Measurements from ENCODE around the gene TSPAN5.
"Not testable (repeated sequence)": the region's sequence is repeated elsewhere in the genome, so short reads cannot be mapped to it uniquely, and the experiment has no call there.

TSPAN5 gene

DNA sequence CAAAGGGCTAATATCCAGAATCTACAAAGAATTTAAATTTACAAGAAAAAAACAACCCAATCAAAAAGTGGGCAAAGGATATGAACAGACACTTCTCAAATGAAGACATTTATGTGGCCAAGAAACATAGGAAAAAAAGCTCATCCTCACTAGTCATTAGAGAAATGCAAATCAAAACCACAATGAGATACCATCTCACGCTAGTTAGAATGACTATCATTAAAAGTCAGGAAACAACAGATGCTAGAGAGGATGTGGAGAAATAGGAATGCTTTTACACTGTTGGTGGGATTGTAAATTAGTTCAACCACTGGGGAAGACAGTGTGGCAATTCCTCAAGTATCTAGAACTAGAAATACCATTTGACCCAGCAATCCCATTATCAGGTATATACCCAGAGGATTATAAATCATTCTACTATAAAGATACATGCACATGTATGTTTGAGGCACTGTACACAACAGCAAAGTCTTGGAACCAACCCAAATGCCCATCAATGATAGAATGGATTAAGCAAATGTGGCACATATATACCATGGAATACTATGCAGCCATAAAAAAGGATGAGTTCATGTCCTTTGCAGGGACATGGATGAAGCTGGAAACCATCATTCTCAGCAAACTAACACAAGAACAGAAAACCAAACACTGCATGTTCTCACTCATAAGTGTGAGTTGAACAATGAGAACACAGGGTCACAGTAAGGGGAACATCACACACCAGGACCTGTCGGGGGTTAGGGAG, 197.1 kb downstream of the TSPAN5 start:
- DNase-seq (ENCODE audit: low spot score): not testable (repeated sequence)

DNA sequence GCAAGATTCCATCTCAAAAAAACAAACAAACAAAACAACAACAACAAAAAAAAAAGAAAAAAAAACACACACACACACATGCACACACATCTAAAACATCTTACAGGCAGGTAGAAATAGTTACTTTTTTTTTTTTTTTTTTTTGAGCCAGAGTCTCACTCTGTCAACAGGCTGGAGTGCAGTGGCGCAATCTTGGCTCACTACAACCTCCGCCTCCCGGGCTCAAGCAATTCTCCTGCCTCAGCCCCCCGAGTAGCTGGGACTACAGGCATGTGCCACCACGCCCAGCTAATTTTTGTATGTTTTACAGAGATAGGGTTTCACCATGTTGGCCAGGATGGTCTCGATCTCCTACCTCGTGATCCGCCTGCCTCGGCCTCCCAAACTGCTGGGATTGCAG, 201.0 kb downstream of the TSPAN5 start:
- DNase-seq (ENCODE audit: low spot score): not testable (repeated sequence)

DNA sequence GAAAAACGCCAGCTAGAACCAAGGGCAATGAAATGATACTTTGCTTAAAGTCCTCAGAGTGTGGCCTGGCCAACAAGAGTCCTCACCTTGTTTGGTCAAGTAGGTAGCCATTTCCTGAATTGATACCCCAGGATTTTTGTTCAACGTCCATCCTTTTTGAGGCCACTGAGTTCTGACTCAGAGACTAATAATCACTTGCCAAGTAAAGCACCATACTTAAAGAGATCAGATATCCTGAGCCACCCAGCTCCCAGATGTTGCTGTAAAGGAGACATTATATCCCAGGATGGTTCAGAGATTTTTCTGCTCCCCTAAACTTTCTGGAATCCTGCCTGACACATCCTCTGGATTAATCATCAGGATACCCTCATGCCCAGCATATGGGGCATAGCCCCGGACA, 206.3 kb downstream of the TSPAN5 start:
- DNase-seq (ENCODE audit: low spot score): no peak

DNA sequence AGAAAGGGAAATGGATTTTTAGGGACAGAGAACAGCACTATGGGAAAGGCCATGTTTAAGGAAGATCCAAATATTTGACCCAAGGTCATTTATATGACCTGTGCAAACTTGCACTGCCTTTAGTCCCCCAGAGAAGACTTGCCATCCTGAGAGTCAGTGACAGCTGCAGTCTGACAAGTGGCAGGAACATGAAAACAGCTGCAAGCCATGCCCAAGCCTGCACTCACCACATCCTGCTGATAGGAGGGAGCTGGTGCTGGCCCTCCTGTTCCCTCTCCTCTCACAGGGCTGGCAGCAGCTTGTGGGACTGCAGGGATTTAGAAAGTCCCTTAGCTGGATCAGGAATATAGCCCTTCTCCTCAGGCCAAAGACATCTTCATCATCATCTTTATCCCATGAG, 209.5 kb downstream of the TSPAN5 start:
- DNase-seq (ENCODE audit: low spot score): no peak

DNA sequence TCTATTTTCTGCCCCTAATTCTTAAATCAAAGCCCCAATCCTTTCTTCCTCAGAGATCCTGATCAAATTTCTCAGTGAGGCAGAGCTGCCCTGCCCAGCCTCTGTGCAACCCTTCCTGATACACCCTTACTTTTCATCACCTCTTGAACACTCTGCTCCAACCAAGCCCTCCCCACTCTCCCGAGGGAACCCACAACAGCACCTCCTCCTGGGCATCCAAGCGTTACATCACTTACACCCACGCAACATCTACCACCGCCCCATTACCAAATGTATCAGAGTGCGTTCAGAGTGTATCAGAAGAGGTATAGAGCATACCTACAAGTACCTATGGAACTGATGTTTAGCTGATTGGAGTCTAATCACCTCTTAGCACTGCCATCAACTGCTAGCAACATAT, 210.8 kb downstream of the TSPAN5 start:
- DNase-seq (ENCODE audit: low spot score): no peak

DNA sequence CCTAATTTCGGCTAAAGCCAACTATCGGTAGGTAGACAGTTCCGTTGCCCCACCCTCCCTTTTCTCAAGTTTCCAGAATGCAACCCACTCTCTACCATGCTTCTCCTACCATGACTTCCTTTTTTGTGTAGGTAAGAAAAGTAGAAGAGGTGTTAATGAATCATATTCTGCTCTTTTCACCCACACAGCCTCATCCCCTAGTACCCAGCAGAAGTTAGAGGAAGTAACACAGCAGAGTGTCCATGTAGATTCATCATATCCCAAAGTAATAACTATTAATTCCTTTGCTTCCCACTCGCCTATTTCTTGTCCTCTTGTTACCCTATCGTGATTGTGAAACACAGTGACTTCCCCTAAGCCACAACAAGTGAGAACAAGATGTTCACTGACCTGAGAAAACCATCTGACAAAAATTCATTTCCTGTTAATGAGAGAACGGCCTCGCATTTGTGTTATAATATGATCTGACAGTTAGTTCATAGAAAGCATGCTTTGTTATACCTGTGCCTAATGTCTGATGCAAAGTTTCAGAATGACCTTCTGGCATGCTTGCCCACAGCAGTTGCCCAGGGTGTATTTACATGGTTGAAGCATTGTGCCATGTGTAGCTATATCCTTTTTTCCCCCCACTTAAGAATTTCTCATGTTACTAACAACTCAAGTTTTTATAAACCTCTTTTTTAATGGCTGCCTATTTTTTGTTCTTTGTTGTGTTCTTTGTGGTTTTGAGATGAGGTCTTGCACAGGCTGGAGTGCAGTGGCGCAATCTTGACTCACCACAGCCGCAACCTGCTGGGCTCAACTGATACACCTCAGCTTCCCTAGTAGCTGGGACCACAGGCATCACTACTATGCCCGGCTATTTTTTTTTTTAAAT, 211.7 kb downstream of the TSPAN5 start:
- DNase-seq (ENCODE audit: low spot score): no peak

DNA sequence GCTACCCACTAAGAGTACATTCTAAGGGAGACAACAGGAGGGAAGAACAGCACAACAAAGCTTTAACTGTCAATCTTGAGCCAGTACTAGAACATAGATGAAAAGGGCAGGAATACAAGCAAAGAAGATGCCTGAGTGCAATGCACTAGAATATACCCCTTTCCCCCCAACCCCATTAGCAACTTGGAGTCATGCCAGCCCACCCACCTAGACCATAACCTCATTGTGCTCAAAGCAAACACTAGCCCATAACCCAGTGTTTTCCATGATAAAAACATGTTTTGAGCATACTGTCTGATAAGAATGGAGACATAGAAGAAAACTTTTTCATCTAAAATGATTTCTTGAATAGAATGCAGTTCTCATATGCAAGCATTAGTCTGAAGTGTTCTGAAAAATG, 214.0 kb downstream of the TSPAN5 start:
- DNase-seq (ENCODE audit: low spot score): no peak

DNA sequence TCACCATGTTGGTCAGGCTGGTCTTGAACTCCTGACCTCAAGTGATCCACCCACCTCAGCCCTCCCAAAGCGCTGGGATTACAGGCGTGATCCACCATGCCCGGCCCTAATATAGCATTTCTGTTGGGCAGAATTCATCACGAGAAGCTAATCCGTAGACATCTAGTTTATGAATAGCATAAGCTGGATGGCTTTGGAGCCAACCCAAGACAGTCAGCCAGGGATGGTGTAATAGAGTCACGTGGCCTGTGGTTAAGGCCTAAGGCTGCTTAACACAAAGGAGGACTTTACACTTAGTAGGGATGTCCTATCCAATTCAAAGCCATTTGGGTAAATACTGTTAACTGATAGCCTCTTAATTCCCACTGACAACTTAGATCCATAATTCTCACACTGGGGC, 223.6 kb downstream of the TSPAN5 start:
- DNase-seq (ENCODE audit: low spot score): no peak

DNA sequence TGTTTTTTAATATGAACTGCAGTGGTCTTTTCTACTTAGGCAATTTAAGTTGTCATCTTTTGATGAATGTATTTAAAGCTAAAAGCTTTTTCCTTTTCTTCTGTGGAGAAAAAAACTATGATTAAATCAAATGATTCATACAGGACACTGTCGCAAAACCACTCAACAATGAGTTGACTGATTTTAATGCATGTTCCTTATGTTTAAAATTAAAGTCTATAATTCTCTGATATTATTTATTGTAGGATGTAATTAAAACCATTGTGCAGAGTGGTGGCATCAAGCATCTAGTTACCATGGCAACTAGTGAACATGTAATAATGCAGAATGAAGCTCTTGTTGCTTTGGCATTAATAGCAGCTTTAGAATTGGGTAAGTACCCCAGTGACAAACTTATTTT, 224.7 kb downstream of the TSPAN5 start:
- DNase-seq (ENCODE audit: low spot score): peak; percentile 13

DNA sequence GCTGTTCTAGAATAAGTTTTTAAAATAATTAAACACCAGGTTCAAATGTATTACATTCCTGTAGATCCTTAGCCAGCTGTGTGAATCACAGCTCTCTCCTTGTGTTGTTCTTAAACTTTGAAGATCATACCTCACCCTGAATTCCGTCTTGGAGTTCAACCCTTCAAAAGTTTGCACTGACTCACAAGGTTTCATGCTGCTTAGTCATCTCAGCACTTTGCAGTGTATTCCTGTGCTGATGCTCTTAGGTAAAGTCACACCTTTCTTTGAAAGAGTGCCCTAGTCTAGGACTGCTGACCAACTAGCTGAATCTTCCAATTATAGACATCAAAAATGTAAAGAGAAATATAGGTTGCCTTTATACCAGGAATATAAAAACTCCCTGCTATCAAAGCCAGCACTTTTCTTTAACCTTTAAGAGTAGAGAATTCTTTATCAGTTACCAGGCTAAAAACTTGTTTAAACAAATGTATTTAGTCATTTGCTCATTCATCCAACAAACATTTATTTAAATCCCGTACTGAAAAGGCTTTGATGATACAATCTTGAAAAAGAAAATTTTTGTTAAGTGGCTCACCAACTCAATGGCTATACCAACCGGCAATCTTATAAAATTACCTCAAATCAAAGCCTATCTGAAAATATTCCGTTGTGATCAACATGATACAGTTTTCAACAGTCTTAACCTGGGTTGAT, 227.6 kb downstream of the TSPAN5 start:
- DNase-seq (ENCODE audit: low spot score): no peak

DNA sequence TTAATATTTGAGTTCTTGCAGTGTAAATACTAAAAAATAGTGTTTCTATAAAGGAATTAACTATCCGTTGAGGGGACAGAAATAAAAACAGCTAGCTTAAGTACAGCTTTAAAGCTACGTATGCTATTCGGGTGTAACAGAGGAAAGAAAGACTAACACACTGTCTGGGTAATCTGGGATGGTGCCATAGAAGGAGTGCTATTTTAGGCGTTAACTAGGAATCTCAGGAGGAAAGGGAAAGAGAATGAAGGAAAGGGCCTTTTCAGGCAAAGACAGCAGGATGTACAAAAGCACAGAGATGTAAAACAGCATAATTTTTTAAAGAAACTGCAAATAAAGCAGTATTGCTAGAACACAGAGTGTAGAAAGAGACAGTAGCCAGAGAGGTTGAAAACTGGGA, 235.4 kb downstream of the TSPAN5 start:
- DNase-seq (ENCODE audit: low spot score): no peak

DNA sequence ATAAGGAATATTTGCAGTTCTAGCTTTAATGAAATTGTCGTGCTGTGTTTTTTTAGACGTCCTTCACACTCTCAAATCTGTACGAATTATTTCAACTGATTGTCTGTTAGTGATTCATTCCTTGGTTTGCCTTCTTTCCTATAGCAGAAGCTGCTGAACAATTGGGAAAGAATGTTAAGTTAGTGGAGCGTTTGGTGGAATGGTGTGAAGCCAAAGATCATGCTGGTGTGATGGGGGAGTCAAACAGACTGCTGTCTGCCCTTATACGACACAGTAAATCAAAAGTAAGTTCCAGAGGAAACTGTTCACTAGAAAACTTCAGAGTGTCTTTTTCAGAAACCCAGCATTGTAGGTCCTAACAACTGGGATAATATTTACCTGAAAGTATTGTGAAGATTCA, 237.3 kb downstream of the TSPAN5 start:
- DNase-seq (ENCODE audit: low spot score): no peak
